Hematopoietic multipotent progenitor cell treated with erythropoietin and hydrocortisone succinate and interleukin-3 and kit ligand, for 8 days (in vitro differentiated cells): ENCODE data around the gene CADPS2.
"Not testable (repeated sequence)": the region's sequence is repeated elsewhere in the genome, so short reads cannot be mapped to it uniquely, and the experiment has no call there.

Source experiments
- DNase-seq: peaks from one replicate; pipeline ENCODE4 v3.0.0-alpha.2; 2015

CADPS2 gene

GRCh38 chr7:122706836-122707235 lies 179.4 kb downstream of the CADPS2 start:
- DNase-seq: no peak

GRCh38 chr7:122702872-122703510 lies 183.3 kb downstream of the CADPS2 start, which contains the start of gene RNF148:
Gene RNF148, minus strand, starts transcription at chr7:122702922. Its CDS starts 172 bp downstream, at chr7:122702750.
- no peak for DNase-seq

GRCh38 chr7:122699017-122699416 lies 187.2 kb downstream of the CADPS2 start, which contains the start of gene RNF133:
Gene RNF133, minus strand, starts transcription at chr7:122699117. Its CDS starts 199 bp downstream, at chr7:122698918.
- no peak for DNase-seq

GRCh38 chr7:122695816-122696215 lies 190.4 kb downstream of the CADPS2 start:
- no peak for DNase-seq

- DNase-seq: no peak
Observed at GRCh38 chr7:122694697-122695096, 191.6 kb downstream of the CADPS2 start.

DNA sequence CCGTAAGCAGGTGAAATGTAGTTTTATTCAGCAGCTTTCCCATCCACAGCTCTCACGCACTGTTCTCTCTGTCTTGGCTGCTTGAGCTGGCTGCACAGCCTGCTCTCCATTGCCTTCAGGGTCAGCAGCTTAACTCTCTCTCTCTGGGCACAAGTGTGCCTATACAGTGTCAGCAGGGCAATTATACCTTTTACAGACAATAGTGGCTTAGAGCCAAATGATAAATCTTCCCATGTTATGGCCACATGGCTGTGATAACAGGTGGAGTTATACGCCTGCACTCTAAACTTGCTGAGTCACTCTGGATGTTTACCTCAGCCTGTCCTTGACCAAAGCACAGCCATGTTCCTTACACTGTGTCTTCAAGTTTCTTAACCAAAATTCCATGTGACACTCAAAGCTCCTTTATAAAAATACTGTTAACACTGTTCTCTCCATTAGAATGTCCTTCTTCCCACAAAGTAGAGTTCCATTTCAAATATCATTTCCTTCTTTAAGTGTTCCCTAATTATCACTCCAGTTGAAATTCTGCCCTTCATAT lies 193.4 kb downstream of the CADPS2 start:
- no peak for DNase-seq

DNA sequence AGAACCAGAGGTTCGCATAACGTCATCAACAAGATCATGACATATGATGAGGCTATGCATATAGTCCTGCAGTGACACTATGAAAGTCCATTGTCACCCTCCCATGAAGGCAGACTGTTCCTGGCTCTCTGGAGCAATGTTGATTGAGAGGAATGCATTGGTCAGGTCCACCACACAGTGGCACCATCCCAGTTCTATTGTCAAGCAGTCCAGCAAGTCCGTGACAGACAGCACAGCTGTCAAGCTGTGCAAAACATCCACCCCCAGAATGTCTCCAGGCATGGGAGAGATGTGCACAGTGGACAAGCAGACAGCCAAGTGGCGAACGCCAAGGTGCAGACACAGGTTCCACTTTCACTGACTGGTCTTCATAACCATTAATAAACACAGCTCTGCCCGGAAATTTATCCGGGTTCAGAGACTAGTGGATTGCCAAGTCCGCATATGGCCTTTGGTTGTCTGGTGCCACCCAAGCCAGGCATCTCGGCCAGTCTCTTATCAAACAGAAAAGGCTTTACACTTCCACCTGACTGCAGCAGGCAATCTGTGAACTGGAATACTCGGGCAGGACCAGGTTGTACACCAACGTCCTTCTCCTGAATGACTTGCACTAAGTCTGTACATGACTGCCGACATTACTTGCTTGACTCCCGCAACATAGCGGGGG lies 194.6 kb downstream of the CADPS2 start:
- DNase-seq: no peak

DNA sequence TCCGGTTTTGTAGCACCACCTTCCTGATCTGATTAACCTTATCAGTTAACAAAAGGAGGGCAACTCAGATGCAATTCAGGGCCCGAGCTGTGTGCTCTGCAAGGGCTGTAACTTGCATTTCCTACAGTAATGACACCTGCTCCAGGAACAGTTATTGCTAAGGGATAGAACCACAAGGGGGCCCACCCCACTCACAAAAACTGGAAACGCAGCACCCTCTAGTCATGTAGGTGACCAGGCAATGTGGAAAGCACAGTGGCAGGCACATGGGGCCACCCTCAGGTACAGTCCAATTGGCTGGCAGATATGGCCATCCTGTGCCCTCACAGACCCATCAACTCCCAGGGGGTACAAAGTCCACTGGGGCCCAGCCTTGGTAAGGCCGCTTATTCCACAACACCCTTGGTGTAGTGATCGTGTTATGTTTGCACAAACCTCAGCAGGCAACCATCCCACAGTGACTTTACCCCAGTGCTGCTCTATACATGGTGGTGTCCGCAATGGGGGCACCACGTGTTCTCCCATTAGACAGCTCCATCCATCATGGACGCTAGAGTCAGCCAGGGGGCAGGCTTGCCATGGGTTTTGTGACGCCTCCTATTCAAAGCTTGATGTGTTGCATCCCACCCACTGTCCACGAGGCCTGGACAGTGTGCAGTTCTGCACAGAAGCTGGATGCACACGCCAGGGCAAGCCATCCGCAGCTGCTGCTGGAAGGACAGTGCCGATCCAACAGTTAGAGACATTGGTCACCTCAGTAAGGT lies 196.7 kb downstream of the CADPS2 start:
- DNase-seq: no peak

DNA sequence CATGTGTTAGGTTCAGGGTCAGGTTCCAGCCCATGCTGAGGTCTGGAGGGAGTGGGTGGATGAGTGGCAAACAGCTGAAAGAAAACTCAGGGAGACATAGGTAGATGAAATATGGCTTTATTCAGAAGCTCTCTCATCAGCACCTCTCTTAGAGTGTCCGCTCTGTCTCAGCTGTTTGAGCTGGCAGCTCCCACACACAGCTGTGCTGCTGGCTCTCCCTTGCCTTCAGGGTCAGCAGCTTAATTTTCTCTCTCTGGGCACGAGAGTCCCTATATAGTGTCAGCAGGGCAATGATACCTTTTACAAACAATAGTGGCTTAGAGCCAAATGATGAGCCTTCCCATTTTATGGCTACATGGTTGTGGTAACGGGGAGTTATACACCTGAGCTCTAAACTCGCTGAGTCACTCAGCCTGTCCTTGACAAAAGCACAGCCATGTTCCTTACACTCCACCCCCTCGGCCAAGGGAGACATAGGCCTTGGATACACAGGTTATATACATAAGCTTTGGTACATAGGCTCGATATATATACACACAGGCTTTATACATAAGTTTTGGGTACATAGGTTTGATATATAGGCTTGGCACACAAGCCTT lies 197.8 kb downstream of the CADPS2 start:
- no peak for DNase-seq

DNA sequence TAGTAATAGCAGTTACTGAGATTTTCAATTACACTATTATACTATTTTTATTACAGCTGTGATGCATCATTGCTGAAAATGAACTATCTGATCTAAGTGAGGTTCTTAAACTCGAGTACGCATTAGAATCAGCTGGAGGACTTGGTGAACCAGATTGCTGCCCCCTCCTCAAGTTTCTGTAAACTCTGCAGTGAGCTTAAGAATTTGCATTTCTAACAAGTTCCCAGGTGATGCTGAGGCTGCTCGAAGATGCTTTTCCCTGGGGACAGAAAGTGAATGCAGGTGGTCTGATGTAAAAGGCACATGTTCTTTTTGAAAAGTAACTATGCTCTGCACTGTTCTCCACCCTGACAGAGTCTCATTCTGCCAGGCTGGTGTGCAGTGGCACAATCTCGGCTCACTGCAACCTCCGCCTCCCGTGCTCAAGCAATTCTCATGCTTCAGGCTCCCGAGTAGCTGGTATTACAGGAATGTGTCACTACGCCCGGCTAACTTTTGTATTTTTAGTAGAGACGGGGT lies 199.8 kb downstream of the CADPS2 start:
- DNase-seq: no peak

GRCh38 chr7:122684504-122684903 lies 201.8 kb downstream of the CADPS2 start:
- DNase-seq: no peak

DNA sequence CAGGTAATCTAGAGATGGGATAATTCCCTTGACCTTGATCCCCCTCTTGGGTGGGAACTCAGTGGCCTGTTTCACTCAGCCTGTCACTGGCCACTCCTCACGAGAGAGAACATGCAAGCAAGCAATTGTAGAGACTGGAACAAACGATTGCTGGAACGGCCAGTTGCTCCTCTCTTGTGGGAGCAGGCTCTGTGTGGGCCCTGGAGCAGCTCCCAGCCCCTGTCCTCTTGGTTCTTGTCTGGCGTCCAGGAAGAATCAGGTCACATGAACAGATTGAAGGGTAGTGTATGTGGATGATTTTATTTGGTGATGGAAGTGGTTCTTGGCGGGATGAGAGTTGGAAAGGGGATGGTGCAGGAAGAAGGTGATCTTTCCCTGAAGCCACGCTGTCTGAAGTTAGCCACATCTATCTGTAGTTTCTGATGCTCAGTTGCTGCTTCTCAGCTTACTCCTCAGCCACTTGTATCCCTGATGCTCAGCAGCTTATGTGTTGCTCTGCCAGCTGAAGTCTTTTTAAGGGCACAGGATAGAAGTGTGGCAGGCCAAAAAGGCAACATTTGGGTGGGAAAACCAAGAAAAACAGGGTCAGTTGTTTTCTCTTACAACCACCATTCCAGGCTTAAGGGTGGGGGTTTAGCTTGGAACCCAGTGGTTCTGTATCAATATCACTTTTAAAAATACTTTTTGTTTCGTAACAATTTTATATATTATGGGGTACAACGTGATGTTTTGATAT lies 203.3 kb downstream of the CADPS2 start:
- DNase-seq: no peak

DNA sequence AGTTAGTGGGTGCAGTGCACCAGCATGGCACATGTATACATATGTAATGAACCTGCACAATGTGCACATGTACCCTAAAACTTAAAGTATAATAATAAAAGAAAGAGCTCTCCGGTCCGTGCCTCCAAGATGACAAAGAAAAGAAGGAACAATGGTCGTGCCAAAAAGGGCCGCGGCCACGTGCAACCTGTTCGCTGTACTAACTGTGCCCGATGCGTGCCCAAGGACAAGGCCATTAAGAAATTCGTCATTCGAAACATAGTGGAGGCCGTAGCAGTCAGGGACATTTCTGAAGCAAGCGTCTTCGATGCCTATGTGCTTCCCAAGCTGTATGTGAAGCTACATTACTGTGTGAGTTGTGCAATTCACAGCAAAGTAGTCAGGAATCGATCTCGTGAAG lies 205.1 kb downstream of the CADPS2 start:
- not testable (repeated sequence) for DNase-seq

DNA sequence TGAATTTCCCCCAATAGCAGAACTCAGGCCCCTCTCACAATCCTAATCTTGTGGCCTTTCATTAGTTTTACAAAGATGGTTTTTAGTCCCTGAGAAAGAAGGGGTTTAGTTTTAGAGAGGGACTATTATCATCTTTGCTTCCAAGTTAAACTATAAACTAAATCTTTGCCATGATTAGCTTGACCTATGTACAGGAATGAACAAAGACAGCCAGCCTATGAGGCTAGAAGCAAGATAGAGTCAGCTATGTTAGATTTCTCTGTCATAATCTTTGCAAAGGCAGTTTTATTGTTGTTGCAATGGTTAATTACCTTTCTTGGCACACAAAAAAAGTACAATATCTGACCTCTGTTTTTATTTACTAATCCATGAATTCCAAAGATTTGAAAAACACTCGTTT lies 206.4 kb downstream of the CADPS2 start:
- DNase-seq: no peak

DNA sequence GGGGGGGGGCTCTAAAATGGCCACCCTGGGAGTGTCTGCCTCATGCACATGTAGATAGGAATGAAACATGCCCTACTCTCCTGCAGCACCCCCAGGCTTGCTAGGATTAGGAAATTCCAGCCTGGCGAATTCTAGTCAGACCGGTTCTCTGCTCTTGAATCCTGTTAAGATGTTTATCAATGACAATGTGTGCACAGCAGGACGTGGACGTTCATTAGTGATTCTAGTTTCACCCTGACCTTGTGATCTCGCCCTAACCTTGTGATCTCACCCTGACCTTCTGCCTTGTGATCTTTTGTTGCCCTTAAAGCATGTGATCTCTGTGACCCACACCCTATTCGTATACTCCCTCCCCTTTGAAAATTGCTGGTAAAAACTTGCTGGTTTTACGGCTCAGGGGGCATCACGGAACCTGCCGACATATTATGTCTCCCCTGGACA lies 207.0 kb downstream of the CADPS2 start:
- DNase-seq: not testable (repeated sequence)

GRCh38 chr7:122677149-122677548 lies 209.1 kb downstream of the CADPS2 start:
- DNase-seq: no peak

DNA sequence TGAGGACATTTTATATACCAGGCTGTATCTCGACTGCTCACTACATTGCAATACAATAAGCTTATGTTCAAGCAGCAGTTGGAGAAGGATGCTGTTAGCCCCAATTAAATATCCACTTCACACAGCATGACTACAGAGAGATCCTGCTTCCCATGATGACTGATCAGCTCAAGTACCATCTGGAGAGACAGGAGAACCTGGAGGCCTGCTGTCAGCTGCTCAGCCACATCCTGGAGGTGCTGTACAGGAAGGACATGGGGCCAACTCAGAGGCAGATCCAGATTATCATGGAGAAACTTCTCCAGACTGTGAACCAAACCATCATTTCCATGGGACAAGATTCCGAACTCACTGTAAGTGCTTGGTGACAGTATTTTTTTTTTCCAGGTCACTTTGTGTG lies 209.8 kb downstream of the CADPS2 start:
- no peak for DNase-seq

DNA sequence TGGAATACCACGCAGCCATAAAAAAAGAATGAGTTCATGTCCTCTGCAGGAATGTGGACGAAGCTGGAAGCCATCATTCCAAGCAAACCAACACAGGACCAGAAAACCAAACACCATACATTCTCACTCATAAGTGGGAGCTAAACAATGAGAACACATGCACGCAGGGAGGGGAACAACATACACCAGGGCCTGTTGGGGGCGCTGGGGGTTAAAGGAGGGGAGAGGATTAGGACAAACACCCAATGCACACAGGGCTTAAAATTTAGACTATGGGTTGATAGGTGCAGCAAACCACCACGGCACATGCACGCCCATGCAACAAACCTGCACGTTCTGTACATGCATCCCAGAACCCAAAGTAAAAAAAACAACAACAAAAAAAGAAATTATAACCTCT lies 210.6 kb downstream of the CADPS2 start:
- no peak for DNase-seq

GRCh38 chr7:122675011-122675410 lies 211.2 kb downstream of the CADPS2 start:
- DNase-seq: no peak

- no peak for DNase-seq
Observed at GRCh38 chr7:122674502-122674901, 211.8 kb downstream of the CADPS2 start.

- DNase-seq: no peak
Observed at GRCh38 chr7:122673951-122674350, 212.3 kb downstream of the CADPS2 start.

DNA sequence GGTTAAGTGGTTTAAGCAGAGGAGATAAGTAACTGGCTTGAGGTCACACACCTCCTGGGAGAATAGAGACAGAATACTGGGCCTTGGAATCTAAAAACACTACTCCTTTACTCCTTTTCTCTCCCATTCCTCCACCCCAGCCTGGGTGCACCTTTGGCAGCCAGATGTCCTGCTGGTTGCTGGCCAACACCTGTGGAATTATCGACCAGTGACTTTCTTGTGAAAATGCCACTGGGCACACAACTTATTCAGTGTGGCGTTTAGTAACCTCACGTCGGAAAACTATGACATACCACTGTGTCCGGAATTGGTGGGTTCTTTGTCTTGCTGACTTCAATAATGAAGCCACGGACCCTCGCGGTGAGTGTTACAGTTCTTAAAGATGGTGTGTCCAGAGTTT lies 213.7 kb downstream of the CADPS2 start:
- DNase-seq: no peak
